IPS-11a (cell line): ENCODE data around the gene COMMD3.
A peak's percentile ranks its signal among the peaks of the same experiment; 100 is the strongest.
"Not testable (repeated sequence)": the region's sequence is repeated elsewhere in the genome, so short reads cannot be mapped to it uniquely, and the experiment has no call there.

Experiments used
- H3K4me3 ChIP-seq: one replicate; pipeline ENCODE4 v1.5.1; 2013; ENCODE audit warnings: low read depth, low read length, control low read depth

Gene COMMD3

DNA sequence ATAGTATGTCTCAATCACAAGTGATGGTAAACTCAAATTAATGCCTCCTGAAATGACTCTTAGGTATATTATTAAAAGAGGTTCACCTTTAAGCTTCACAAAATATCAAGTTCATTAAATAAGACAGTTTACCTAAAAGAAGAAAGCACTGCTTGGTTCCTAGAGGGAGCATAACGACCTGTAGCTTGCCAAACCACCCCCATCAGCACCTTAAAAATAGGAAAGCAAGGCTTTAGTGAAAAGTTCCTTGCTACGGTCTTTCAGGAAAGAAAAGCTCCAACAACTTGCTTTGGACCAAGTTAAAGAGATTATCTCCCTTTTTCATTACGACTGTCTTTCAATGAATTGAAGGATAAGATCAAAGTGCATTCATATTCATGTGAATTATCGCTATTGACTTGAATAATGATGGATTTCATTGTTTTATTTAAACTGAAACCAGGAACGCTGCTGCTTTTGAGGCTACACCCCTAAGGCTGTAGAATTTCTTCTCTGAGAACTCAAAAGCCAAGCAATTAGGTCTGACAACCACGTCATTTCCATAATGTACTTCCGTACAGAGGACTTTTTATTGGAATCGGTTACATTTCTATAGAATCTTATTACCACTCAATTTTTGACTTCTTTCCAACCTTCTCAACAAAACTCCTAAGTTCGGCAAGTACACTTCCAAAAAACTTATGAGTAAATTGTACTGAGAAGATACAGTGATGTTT lies 22.2 kb downstream of the COMMD3 start:
- H3K4me3 ChIP-seq = no peak overlapping the region

DNA sequence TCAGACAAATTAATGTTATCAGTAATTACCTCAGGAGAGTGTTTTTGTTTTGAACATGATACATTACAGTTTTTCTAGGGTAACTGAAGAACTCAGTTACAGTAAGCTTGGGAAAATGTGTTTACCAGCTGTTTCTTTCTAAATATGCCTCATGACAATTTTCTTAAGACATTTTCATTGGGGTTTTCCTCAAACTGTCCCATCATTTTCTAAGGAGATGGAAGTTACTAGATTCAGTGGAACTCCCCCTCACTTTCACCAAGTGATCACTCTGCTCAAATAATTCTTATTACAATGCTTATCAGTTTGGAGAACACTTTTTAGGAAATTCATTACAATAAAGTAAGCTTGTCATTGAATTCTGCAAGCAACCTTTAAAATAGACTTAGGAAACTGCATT lies 22.7 kb downstream of the COMMD3 start:
- H3K4me3 ChIP-seq = no peak overlapping the region

DNA sequence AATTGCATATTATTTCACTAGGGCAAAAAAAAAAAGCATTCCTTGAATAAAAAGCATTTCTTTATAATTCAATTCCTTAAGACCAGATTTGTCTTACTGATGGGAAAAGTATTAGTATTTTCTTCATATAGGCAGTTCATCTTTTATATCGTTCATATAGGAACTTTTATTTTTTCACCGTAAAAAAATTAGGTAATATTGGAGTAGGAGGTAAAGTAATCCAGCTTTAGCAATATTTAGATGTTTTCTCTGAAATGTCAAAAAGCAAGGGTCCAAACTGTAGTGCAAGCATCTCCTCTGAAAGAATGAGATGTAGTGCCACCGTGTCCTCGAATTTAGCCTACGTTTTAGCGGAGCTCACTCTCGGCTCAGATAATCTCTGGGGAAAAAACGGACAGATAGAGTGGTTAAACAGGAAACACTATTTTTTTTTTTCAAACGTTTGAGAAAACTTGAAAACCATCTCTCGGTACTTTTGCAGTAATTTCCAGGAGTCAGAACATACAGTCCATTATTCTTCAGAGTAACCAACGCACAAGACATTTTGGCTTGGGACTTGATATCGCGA lies 23.7 kb downstream of the COMMD3 start:
- H3K4me3 ChIP-seq = peak overlapping the region; percentile 49

DNA sequence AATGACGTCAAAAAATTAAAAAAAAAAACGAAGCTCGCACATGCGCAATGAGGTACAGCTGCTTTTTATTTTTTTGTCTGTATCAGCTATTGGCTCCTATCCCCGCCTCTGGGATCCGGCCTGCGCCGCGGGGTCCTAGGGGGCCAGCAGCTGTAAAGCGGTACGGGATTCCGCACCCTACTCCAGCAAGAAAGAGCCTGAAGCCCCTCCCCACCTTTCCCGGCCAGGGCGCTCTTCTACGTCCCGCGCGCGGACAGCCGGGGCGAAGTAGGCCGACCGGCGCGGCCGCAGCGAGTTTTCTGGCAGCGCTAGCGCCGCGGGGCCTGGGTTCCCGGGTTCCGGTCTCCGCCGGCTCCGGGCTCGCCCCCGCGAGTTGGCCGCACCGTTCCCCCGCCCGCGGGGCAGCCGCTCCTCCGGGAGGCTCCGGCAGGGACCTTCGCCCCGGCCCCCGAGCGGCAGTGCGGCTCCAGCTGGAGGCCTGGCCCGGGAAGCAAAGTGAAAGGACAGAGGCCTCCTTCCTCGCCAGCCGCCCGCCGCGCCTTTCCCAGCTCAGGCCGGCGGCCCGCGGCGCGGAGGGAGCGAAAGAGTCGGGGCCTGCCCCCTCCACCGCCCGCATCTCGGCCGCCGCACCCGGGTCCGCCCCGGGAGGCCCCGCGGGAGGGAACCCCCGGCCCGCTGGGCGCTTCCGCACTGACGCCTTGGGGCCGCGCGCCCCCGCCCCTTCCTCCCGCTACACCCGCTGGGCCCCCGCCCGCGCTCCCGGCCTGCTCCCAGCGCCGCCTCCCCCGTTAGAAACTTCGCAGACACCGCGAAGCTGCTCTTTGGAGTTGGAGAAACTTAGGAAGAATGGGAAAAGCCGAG lies 24.4 kb downstream of the COMMD3 start:
- H3K4me3 ChIP-seq = peak overlapping the region; percentile 49

DNA sequence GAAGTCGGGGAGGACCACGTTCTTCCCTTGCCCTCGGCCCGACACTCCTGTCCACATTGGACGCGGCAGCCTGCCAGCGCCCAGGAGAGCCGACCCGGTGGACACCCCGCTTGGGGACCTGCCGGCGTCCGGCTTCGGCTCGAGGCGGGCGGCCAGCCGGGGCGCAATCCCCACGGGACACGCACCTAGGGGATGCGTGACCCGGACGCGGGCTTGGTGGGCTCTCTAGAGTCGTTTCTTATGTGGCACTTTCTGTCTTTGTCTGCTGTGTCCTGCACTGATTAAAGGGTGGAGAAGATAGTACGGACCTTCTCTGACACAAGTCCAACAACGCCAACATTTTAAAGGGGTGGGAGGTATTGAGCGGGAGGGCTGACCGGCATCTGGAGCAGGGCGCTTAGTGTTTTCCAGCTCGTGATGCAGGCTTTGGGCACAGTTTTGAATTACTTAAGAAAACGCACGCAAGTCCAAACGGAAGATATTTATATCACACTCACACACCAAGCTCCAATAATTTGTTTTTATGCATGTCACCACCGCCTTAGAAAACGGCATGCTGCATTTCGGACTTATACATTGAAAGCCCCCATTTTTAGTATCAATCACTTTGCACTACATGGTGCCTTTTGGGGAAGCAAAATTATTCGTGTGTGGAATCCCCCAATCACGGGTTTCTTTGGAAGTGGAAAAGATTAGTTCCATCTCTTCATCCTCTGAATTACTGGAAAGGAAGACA lies 25.2 kb downstream of the COMMD3 start:
- H3K4me3 ChIP-seq = peak overlapping the region; percentile 42

DNA sequence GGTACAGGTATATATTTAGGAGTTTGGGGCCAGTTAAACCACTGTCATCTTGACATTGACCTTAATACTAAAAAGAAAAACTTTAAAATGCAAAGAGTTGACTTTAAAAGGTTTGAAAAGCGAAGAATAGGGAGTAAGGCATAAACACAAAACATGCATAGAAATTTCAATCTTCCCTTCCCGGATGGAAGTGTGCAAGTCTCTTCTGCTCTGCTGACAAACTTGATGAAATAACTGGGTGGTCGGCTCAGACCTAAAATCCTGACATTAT lies 25.7 kb downstream of the COMMD3 start:
- H3K4me3 ChIP-seq = no peak overlapping the region

DNA sequence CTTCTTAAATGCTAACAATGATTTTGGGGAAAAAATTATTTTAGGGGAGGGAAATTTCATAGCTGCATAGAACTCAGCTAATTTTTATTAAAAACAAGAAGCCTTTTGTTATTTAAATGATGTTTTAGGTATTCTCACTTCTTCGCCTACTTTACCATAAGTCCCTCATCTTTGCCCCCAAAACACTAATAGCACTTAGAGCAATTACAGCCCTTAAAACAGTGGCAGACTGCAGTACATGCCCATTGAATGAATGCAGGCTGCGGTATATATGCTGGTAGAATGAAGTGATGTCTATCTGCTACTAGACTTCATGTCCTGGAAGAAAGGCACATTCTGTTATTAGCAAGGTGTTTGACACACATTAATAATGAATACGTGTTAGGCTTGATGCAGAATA lies 26.2 kb downstream of the COMMD3 start:
- no peak overlapping the region for H3K4me3 ChIP-seq

DNA sequence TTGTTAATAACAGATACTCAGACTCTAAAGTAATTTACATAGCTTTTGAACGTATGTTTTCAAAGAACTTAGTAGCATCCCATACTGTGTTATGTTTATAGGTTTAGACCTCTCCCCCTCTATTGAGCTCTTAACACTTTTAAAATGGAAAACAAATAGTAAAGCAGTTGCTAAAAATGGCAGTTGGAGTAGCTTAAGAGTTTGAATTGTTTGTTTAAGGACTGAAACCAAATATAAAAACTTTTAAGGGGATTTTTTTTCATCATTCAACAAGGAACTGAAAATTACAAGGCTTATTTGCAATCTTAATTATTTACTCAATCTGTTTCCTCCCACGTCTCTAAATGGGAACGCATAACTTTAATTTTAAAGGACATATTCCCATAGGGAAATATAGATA lies 27.5 kb downstream of the COMMD3 start:
- no peak overlapping the region for H3K4me3 ChIP-seq

DNA sequence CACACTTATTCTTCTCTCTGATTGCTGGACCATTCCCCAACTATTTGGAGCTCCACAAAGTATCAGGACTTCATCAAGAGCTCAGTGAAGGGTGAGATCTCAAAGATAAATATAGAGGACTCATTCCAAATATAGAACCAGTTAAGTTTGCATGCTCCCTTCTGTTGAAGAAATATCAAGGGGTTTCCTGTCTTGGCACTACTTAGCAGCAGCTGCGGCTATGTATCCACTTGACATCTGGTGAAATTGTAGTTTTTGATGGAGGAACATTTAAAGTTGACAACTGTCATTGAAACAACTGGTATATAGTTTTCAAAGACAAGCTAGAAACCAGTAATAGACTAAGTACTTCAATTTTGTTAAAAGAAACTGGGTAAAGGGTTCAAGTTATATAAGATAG lies 28.1 kb downstream of the COMMD3 start:
- no peak overlapping the region for H3K4me3 ChIP-seq

DNA sequence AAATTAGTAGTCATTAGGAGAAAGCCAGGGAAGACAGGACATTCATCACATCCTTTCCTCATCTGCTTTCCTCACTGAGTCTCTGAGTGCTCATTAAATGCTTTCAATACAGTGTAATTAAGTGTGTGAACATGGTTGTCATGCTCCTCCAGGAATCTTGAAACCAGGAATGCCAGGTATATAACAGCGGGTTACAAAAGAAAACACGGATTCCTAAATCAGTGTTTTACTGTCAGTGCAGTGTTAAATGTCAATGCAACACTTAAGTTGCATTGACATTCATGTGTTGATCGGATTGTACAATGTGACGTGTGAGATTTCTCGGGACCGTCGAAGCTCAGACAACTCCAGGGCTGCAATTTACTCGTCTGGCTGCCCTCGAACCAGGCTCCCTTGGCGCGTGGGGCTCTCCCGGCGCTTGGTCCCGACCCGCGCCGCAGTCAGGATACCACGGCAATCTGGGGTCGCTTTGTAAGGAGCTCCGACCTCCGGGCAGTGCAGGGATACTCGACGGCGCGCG lies 28.7 kb downstream of the COMMD3 start:
- peak overlapping the region; percentile 40 for H3K4me3 ChIP-seq

DNA sequence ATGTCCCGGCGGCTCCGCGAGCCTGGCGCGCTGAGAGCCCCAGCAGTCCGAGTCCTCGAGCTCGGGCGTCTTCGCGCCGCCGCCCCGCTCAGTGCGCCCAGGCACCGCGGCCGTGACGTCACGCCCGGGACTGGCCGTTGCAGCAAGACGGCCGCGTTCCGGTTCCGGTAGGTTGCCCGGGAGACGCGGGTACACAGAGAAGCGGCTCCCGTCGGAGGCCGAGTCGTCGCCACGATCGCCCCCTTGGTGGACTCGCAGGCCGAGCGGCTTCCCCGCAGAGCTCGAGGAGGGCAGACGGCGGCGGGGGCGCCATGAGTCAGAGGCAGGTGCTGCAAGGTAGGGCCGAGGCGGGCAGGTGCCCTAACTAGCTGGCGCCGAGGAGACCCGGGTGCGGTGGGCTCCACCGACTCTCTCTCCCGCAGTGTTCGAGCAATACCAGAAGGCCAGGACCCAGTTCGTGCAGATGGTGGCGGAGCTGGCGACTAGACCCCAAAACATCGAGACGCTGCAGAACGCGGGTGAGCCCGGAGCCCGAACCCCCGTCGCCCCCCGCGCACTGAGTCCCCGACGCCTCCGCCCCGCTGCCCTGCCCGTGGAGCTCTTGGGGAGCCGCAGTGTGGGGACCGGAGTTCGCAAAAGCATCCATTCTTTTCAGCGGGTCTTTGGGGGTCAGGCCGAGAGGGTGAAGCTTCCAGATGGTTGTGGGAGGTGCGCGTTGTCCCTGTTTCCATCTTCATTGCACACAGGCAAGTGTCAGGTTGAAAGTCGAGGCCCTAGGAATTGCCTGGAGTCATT lies 29.3 kb downstream of the COMMD3 start, which contains the start of gene SPAG6:
TSS of gene SPAG6 (plus strand) at position 196 of the 795 bp plus-strand sequence. CDS start at position 312, 116 bp downstream.
- H3K4me3 ChIP-seq = peak within 1 kb of the TSS; percentile 40

DNA sequence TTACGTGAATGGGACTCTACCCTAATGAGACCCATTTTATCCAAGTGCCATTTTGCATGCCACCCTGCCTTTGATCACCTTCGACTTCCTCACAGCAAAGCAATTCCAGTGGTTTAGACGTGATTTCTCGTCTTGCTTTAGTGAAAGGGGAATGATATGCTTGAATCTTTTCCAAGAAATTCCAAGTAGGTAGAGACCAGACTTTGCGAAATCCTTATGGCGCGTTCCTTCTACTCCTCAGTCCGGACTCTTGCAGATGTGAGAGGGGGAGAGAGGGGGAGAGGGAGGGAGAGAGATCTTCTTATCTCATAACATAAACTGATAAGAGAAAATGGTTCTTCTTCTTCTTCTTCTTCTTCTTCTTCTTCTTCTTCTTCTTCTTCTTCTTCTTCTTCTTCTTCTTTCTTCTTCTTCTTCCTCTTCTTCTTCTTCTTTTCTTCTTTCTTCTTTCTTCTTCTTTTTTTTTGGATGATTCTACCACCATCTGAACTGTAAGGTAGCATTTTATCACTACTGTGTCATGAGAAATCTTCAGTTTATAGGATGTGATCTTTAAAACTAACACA lies 30.0 kb downstream of the COMMD3 start:
- peak overlapping the region; percentile 40 for H3K4me3 ChIP-seq

DNA sequence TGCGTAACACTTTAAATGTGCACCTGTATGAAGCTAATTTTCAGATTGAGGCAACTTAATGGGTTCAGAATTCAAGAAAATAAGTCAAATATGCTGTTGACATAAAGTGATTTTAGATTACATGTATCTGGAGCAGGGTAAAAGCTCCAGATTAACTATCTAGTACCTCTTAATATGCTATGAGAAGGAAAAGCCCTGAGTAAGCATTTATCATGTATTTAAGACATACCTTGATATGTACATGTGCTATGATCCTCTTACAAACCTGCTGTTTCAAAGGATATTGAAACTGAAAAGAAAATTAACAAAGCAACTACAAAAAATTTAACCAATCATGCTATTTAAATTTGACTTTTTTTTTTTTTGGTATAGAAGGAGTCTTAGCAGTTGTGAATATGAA lies 33.6 kb downstream of the COMMD3 start:
- H3K4me3 ChIP-seq = no peak overlapping the region

DNA sequence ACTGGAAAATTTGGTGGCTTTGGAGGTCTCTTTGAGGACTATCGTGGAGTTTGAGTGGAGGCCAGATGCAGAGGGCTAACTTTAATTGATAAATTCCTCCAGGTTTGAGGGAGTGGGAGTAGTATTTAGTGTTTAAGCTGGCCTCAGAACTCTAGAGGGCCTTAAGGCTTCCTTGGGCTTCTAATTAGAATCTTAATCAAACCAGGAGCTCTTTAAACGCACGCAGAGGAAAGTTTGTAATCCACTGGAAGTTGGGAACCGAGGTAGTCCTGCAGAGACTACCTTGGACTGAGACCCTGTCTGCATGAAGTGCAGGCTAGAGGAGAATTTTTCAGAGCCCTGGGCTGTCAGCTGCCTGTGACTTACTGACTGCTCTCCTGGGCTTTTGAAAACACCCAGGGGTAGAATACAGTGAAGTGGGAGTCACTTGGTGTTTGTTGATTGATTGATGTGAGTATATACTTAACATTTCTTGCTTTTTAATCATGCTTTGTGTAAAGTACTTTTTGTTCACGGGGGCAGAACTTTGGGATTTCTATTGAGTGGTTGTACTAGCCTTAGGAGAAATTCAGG lies 35.0 kb downstream of the COMMD3 start:
- H3K4me3 ChIP-seq = no peak overlapping the region

DNA sequence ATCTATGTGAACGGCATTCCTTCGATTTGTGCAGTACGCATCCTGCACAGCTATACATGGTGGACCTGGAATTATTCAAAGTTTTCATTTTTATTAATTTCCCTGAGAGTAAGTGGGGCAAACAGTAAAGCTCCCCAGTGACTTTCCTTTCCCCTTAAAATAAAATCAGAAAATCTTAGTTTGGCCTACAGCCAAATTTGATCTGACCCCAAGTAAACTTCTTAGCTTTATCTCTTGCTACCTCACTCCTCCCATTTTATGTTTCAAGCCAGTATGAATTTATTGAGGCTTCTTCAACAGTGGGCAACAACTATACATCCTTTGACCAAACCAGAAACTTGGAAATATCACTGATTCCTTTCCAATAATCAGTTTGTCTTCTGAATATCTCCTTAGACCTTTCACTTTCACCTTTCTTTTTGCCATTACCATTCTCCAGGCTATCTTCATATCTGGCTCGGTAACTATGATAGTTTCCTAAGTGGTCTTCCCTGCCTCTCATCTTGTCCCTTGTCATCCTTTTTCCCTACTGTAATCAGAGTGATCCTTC lies 40.2 kb downstream of the COMMD3 start:
- H3K4me3 ChIP-seq = no peak overlapping the region

DNA sequence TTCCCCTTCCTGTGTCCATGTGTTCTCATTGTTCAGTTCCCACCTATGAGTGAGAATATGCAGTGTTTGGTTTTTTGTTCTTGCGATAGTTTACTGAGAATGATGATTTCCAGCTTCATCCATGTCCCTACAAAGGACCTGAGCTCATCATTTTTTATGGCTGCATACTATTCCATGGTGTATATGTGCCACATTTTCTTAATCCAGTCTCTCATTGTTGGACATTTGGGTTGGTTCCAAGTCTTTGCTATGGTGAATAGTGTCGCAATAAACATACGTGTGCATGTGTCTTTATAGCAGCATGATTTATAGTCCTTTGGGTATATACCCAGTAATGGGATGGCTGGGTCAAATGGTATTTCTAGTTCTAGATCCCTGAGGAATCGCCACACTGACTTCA lies 41.6 kb downstream of the COMMD3 start:
- not testable (repeated sequence) for H3K4me3 ChIP-seq

DNA sequence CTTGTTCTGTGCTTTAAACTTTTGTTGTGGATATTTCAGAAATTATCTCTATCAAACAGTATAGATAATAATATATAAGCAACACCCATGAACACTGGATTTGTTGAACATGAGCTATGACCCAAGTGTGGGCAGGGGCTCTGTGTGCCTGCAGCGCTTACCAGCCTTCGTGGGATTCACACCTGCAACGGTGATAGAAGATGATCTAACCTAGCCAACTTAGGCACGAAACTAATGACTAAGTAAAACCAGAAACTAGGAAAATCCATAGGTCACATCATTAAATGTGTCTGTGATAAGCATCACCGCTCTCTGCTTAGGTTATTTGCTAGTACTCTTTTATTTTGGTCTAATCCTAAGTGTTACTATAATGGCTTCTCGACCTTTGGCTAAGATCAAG lies 47.1 kb downstream of the COMMD3 start:
- no peak overlapping the region for H3K4me3 ChIP-seq

DNA sequence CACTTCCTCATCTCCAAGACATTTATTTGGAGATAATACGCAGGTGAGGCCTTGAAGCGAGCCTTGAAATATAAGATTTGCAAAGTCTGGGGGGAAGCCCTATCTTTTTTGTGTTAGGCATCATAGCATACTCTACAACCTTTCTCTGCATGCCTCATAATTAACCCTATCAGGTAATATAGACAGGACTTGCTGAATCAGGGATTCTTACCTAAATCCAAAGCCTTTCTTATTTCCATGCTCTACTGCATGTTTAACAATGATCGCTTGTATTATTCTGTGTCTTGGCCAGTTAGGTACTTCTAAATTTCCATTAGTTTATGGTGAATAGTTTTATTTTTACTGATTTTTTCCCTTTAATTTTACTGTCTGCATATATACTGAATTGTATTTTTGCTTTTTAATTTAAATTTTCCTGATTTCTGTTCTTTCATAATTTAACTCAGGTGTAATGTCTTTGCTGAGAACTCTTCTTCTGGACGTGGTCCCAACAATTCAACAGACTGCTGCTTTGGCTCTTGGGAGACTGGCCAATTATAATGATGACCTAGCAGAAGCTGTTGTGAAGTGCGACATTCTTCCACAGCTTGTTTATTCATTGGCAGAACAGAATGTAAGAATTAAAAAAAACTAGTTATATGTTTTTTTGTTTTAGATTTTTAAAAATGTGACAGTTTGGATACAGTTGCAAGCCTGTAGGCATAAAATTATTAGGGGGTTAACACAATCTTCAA lies 48.4 kb downstream of the COMMD3 start:
- H3K4me3 ChIP-seq = no peak overlapping the region

DNA sequence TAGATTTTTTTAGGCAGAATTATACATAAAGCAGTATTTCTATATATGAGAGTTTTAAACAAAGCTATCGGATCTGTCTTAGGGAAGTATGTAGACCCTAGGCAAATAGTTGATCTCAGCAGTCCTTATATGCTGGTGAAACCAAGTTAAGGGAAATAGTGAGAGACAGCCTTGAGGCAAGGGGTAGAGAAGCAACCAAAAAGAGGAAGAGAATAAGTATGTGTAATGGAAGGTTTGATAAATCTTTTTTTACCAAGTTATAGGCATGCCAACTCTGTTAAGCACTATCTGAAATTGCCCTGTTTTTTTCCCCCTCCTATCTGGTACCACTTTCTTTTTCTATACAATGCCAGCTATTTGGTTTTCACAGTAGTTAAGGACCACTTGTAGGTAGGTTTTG lies 49.0 kb downstream of the COMMD3 start:
- no peak overlapping the region for H3K4me3 ChIP-seq
